Endothelial cell of umbilical vein (primary cell): ENCODE data around the gene TMEM87A. TPM values are rescaled to one million over a fixed set of nuclear protein-coding genes. Genes with fewer than 3 reads are reported as not detected.

Source experiments
- BruUV-seq: library from RNA; stranded (reverse); fragments of 400-500 nt; replicated peaks from 2 replicates; lab custom pipeline; 2021; lab: Mats Ljungman, UMichigan
- CTCF ChIA-PET: fragments of 300-600, 350-600 bp; sonication (Branson Sonifier 250); formaldehyde crosslinking; loops from one replicate; lab custom pipeline; 2021; ENCODE audit warnings: antibody characterized with exemption, inconsistent platforms; lab: Charles Lee
- POLR2A ChIA-PET: fragments of 300-600, 350-600 bp; sonication (Branson Sonifier 250); formaldehyde crosslinking; loops from one replicate; lab custom pipeline; 2021; ENCODE audit warnings: antibody characterized with exemption, inconsistent platforms; lab: Charles Lee
- DNase-seq: peaks from one replicate; pipeline ENCODE4 v3.0.0-alpha.2; 2011; ENCODE audit warnings: low read depth, low spot score
- FAIRE-seq: peaks from 2 replicates; lab custom pipeline; 2011; peaks lifted over from hg19 to GRCh38; lab: Jason Lieb, UNC
- H2AFZ ChIP-seq: 2 replicates; pipeline ENCODE4 v1.6.0; 2012; ENCODE audit warnings: low read depth, low read length, control low read depth, inconsistent platforms
- H3K27ac ChIP-seq: 2 replicates; pipeline ENCODE4 v1.5.1; 2011; ENCODE audit warnings: low read depth, mild to moderate bottlenecking, control low read depth, low read length, moderate library complexity; ENCODE audit not compliant: insufficient read depth
- H3K27me3 ChIP-seq, 2 experiments: 2 replicates each; pipeline versions ENCODE4 v1.6.0 to v1.6.1; 2011; ENCODE audit warnings: low read length in 2 of 2, mixed read lengths in 1 of 2; ENCODE audit not compliant: control insufficient read depth in 2 of 2, insufficient read depth in 2 of 2
- H3K36me3 ChIP-seq, 2 experiments: 2 replicates in 1 of 2; 3 replicates in 1 of 2; pipeline ENCODE4 v1.5.1; 2011; ENCODE audit warnings: low read length in 2 of 2, mild to moderate bottlenecking in 1 of 2, moderate library complexity in 1 of 2; ENCODE audit not compliant: control insufficient read depth in 2 of 2, insufficient read depth in 2 of 2; ENCODE audit errors: extremely low read depth in 1 of 2
- H3K4me1 ChIP-seq: 3 replicates; pipeline ENCODE4 v1.5.1; 2011; ENCODE audit warnings: mild to moderate bottlenecking, low read length; ENCODE audit not compliant: control insufficient read depth, insufficient read depth; ENCODE audit errors: extremely low read depth
- H3K4me2 ChIP-seq: 2 replicates; pipeline ENCODE4 v1.6.1; 2011; ENCODE audit warnings: low read length, control low read depth, mixed read lengths; ENCODE audit not compliant: insufficient read depth
- H3K4me3 ChIP-seq, 3 experiments: fragments of 200-600 bp in 1 of 3; sonication (generic), shearing (Covaris generic) in 1 of 3; replicated peaks in 1 of 3; 2 replicates each; pipeline ENCODE4 v1.5.1; 2011 to 2016; ENCODE audit warnings: control low read depth in 3 of 3, low read length in 3 of 3, mild to moderate bottlenecking in 2 of 3, inconsistent platforms in 1 of 3, low read depth in 1 of 3, moderate library complexity in 1 of 3; ENCODE audit not compliant: insufficient read depth in 1 of 3
- H3K79me2 ChIP-seq: 2 replicates; pipeline ENCODE4 v1.6.0; 2012; ENCODE audit warnings: low read length, inconsistent platforms; ENCODE audit not compliant: control insufficient read depth, insufficient read depth
- H3K9ac ChIP-seq: replicated peaks from 2 replicates; pipeline ENCODE3; 2011; ENCODE audit warnings: low read length, control low read depth; ENCODE audit not compliant: insufficient read depth; ENCODE audit errors: extremely low read depth
- H3K9me1 ChIP-seq: replicated peaks from 3 replicates; pipeline ENCODE4 v1.6.0; 2011; ENCODE audit warnings: mild to moderate bottlenecking, low read length; ENCODE audit not compliant: control insufficient read depth, insufficient read depth; ENCODE audit errors: extremely low read depth
- H3K9me3 ChIP-seq: replicated peaks from 2 replicates; pipeline ENCODE4 v1.5.1; 2012; ENCODE audit warnings: low read length, inconsistent platforms; ENCODE audit not compliant: control insufficient read depth, insufficient read depth
- H4K20me1 ChIP-seq: replicated peaks from 2 replicates; pipeline ENCODE3; 2011; ENCODE audit warnings: mild to moderate bottlenecking, low read length; ENCODE audit not compliant: control insufficient read depth, insufficient read depth; ENCODE audit errors: extremely low read depth
- FOS ChIP-seq: IDR thresholded peaks from 2 replicates; pipeline ENCODE4 v1.6.1; 2011; ENCODE audit warnings: mild to moderate bottlenecking, low read length, moderate library complexity, borderline replicate concordance; ENCODE audit not compliant: insufficient read depth
- GATA2 ChIP-seq: IDR thresholded peaks from 2 replicates; pipeline ENCODE4 v1.7.0; 2011; ENCODE audit warnings: low read depth, mild to moderate bottlenecking, moderate library complexity, mixed read lengths, low read length; ENCODE audit not compliant: insufficient read length, insufficient read depth
- JUN ChIP-seq: IDR thresholded peaks from 2 replicates; pipeline ENCODE4 v1.6.1; 2011; ENCODE audit warnings: borderline replicate concordance, low read depth; ENCODE audit not compliant: insufficient read length, insufficient read depth
- MYC ChIP-seq: IDR thresholded peaks from one replicate; pipeline ENCODE4 v1.6.1; 2011; ENCODE audit warnings: mild to moderate bottlenecking, low read depth, low read length
- POLR2A ChIP-seq: IDR thresholded peaks from 2 replicates; pipeline ENCODE4 v1.6.1; 2012; ENCODE audit warnings: low read depth, mild to moderate bottlenecking, control low read depth, low read length
- POLR2AphosphoS5 ChIP-seq: IDR thresholded peaks from 2 replicates; pipeline ENCODE4 v1.6.1; 2012; ENCODE audit warnings: low read depth, mild to moderate bottlenecking, control low read depth, low read length, moderate library complexity; ENCODE audit not compliant: insufficient read depth
- dilution Hi-C: fragments of 300-500 bp; cut with MboI; formaldehyde crosslinking; loops from one replicate; pipeline ENCODE4 v1.15.0; 2019; ENCODE audit warnings: low sequenced_read_pairs; ENCODE audit not compliant: extremely low pct_ligation_motif_present
- intact Hi-C: fragments of 100-400 bp; cut with micrococcal nuclease; formaldehyde crosslinking; loops from one replicate; pipeline ENCODE4 v1.10.0; 2022
- polyA plus RNA-seq, 4 experiments: library from polyadenylated mRNA; depleted of rRNA in 3 of 4; stranded (reverse) in 3 of 4; unstranded in 1 of 4; fragments of >200 nt; gene quantifications; 2 replicates each; pipeline versions ENCODE4 v1.2.1 to v1.2.3, GENCODE V29; 2011 to 2012; ENCODE audit warnings: missing spikeins in 1 of 4
- total RNA-seq: library from RNA; stranded (reverse); gene quantifications from 2 replicates; pipeline ENCODE4 v1.2.3, GENCODE V29; 2021
- TF ChIP-seq, protein P1 (sequence below), 2 donors: IDR thresholded peaks; 1 replicate in 1 of 2; 2 replicates in 1 of 2; pipeline ENCODE4 v1.5.1; 2011; ENCODE audit warnings: low read length in 2 of 2, mild to moderate bottlenecking in 2 of 2, moderate library complexity in 2 of 2, control low read depth in 1 of 2, inconsistent platforms in 1 of 2, low read depth in 1 of 2; ENCODE audit not compliant: insufficient read depth in 1 of 2; ENCODE audit errors: extremely low read depth in 1 of 2
- TF ChIP-seq, protein P2 (sequence below): IDR thresholded peaks from 2 replicates; pipeline ENCODE4 v1.6.1; 2011; ENCODE audit not compliant: insufficient read depth, insufficient read length

TMEM87A gene
- total and polyA plus RNA-seq, 2 donors (not counting 3 experiments of a cell fraction or from before 2014, with no cell fraction given) = 22.3 to 41.1 TPM

DNA sequence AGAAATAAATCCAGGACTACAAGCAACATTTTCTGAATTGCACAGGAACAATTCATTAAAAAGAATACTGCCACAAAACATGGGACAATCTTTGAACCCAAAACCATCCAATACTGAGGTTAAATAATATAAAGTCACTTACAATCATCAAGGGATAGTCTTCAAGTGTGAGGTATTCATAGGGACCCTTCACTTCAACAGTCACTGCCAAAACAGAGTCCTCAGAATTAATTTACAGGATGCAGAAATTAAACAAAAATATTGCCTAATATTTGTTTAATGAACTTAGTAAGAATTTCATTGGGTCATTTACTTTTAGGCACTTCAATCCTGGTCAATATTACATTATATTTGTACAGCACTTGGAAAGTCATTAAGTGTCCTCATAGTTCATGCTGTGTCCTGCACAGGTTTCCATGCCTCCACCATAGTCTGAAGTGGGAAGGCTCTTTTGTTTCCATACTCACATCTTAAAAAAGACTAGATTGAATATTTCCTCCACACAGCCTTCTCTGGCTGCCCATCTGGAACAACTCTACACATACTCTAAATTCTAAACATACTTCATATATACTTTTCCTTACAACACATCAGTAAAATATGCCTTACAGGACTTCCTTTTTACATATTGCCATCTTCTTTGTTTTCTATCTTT lies 33.6 kb downstream of the TMEM87A start:
- DNase-seq = no peak
- no peak overlapping the region for H2AFZ ChIP-seq
- no peaks in the 10 kb centered on the region for H4K20me1 ChIP-seq
- no peaks in the 10 kb centered on the region for H3K79me2 ChIP-seq
- FAIRE-seq = no peak
- dilution Hi-C loops = no loop called here
- no peaks in the 10 kb centered on the region for H3K27me3 ChIP-seq
- H3K4me3 ChIP-seq = no peak overlapping the region
- no peak overlapping the region for H3K4me2 ChIP-seq
- H3K4me1 ChIP-seq = no peaks in the 10 kb centered on the region
- TF ChIP-seq, protein P1, sequence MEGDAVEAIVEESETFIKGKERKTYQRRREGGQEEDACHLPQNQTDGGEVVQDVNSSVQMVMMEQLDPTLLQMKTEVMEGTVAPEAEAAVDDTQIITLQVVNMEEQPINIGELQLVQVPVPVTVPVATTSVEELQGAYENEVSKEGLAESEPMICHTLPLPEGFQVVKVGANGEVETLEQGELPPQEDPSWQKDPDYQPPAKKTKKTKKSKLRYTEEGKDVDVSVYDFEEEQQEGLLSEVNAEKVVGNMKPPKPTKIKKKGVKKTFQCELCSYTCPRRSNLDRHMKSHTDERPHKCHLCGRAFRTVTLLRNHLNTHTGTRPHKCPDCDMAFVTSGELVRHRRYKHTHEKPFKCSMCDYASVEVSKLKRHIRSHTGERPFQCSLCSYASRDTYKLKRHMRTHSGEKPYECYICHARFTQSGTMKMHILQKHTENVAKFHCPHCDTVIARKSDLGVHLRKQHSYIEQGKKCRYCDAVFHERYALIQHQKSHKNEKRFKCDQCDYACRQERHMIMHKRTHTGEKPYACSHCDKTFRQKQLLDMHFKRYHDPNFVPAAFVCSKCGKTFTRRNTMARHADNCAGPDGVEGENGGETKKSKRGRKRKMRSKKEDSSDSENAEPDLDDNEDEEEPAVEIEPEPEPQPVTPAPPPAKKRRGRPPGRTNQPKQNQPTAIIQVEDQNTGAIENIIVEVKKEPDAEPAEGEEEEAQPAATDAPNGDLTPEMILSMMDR (IDR thresholded peaks at IDR 0.05; ENCODE audit: extremely low read depth in 1 of 2, insufficient read depth in 1 of 2, low read depth in 1 of 2, low read length in 2 of 2) = no peak
- TF ChIP-seq POLR2AphosphoS5 (no peak), POLR2A (no peak), FOS (no peak), MYC (no peak), GATA2 (no peak), JUN (no peak)
- TF ChIP-seq, protein P2, sequence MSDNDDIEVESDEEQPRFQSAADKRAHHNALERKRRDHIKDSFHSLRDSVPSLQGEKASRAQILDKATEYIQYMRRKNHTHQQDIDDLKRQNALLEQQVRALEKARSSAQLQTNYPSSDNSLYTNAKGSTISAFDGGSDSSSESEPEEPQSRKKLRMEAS = no peak
- no peaks in the 10 kb centered on the region for H3K9me1 ChIP-seq
- H3K9me3 ChIP-seq = no peaks in the 10 kb centered on the region
- H3K36me3 ChIP-seq = peaks cover 3 to 17% of the 10 kb centered on the region in 2 experiments
- BruUV-seq = no TSS peak
- CTCF ChIA-PET = interaction anchor here (0.6 to 1.8 kb wide), 5 partner anchors 12 to 146 kb away, joined by 3 to 6 read pairs (median 3); no protein-coding TSS in a partner anchor
- H3K9ac ChIP-seq = no peak overlapping the region
- intact Hi-C loops = no loop called here
- POLR2A ChIA-PET = no interaction called here
- H3K27ac ChIP-seq = no peak overlapping the region
